Stomach (tissue), 4 donors: ENCODE measurements around the gene TPI1.

Experiments used
- EP300 ChIP-seq: sonication (generic); formaldehyde crosslinking; IDR thresholded peaks from one replicate; pipeline ENCODE4 v1.6.1; 2017; ENCODE audit warnings: antibody characterized with exemption
- POLR2A ChIP-seq, 4 donors: fragments of 450-650 bp; IDR thresholded peaks; one replicate each; pipeline ENCODE4 v1.6.1; 2016; ENCODE audit warnings: antibody characterized with exemption in 4 of 4, control low read depth in 2 of 4, mild to moderate bottlenecking in 1 of 4, moderate library complexity in 1 of 4
- POLR2AphosphoS5 ChIP-seq, 3 donors: sonication (generic); formaldehyde crosslinking; IDR thresholded peaks; one replicate each; pipeline ENCODE4 v1.6.1; 2016; ENCODE audit warnings: antibody characterized with exemption in 3 of 3
- TF ChIP-seq, protein P1 (sequence below), 7 experiments: fragments of 450-650 bp in 4 of 7; fragments of 200-600 bp in 3 of 7; sonication (generic) in 3 of 7; IDR thresholded peaks; one replicate each; pipeline ENCODE4 v1.5.1; 2016 to 2019; ENCODE audit warnings: antibody characterized with exemption in 7 of 7, control low read depth in 2 of 7, mild to moderate bottlenecking in 1 of 7

- TF ChIP-seq, protein P1, sequence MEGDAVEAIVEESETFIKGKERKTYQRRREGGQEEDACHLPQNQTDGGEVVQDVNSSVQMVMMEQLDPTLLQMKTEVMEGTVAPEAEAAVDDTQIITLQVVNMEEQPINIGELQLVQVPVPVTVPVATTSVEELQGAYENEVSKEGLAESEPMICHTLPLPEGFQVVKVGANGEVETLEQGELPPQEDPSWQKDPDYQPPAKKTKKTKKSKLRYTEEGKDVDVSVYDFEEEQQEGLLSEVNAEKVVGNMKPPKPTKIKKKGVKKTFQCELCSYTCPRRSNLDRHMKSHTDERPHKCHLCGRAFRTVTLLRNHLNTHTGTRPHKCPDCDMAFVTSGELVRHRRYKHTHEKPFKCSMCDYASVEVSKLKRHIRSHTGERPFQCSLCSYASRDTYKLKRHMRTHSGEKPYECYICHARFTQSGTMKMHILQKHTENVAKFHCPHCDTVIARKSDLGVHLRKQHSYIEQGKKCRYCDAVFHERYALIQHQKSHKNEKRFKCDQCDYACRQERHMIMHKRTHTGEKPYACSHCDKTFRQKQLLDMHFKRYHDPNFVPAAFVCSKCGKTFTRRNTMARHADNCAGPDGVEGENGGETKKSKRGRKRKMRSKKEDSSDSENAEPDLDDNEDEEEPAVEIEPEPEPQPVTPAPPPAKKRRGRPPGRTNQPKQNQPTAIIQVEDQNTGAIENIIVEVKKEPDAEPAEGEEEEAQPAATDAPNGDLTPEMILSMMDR (IDR thresholded peaks at IDR 0.05): no peak
- no peak for TF ChIP-seq POLR2A (IDR thresholded peaks at IDR 0.05)
- no peak for TF ChIP-seq POLR2AphosphoS5 (IDR thresholded peaks at IDR 0.05)
- no peak for TF ChIP-seq EP300
Measured at GRCh38 chr12:6826734-6827436, 40.4 kb upstream of the TPI1 start.
